Transverse colon (tissue), 4 donors: ENCODE results near the gene MLLT10. TPM values are rescaled to one million over a fixed set of nuclear protein-coding genes. Genes with fewer than 3 reads are reported as not detected.

ENCODE experiments used
- DNase-seq: peaks from one replicate; pipeline ENCODE4 v3.0.0-alpha.2; 2019
- H3K27ac ChIP-seq, 4 donors: fragments of 200-600 bp; sonication (generic); 2 replicates each; pipeline ENCODE4 v1.5.1; 2016 to 2018; ENCODE audit warnings: inconsistent platforms in 4 of 4
- H3K27me3 ChIP-seq: fragments of 200-600 bp; sonication (generic); 2 replicates; pipeline ENCODE4 v1.5.1; 2017; ENCODE audit warnings: inconsistent platforms
- H3K36me3 ChIP-seq, 4 donors: fragments of 200-600 bp; sonication (generic); 2 replicates each; pipeline ENCODE4 v1.5.1; 2017 to 2019; ENCODE audit warnings: inconsistent platforms in 4 of 4
- H3K4me1 ChIP-seq, 4 donors: fragments of 200-600 bp; sonication (generic); 2 replicates each; pipeline ENCODE4 v1.5.1; 2017 to 2020; ENCODE audit warnings: inconsistent platforms in 4 of 4
- H3K4me3 ChIP-seq, 4 donors: fragments of 200-600 bp; sonication (generic); 1 replicate in 1 of 4; 2 replicates in 3 of 4; pipeline versions ENCODE4 v1.5.1 to v1.6.1; 2017 to 2019; ENCODE audit warnings: inconsistent platforms in 4 of 4
- H3K9me3 ChIP-seq, 2 donors: fragments of 200-600 bp; sonication (generic); 2 replicates each; pipeline ENCODE4 v1.5.1; 2017 to 2019; ENCODE audit warnings: inconsistent platforms in 2 of 2
- EP300 ChIP-seq: sonication (generic); formaldehyde crosslinking; IDR thresholded peaks from one replicate; pipeline ENCODE4 v1.6.1; 2017; ENCODE audit warnings: antibody characterized with exemption, low read depth
- POLR2A ChIP-seq: fragments of 450-650 bp; IDR thresholded peaks from one replicate; pipeline ENCODE4 v1.6.1; 2016; ENCODE audit warnings: antibody characterized with exemption, mild to moderate bottlenecking, moderate library complexity
- POLR2AphosphoS5 ChIP-seq, 3 donors: sonication (generic); formaldehyde crosslinking; IDR thresholded peaks; one replicate each; pipeline ENCODE4 v1.6.1; 2016; ENCODE audit warnings: antibody characterized with exemption in 3 of 3
- WGBS, 2 donors: methylation state at CpG; one replicate each; pipeline ENCODE4 v1.1.5; 2018; ENCODE audit warnings: low coverage in 1 of 2; 5-methylcytosine and 5-hydroxymethylcytosine counted together
- in situ Hi-C, 4 donors: fragments of 200-750 bp; cut with MboI; loops; one replicate each; pipeline versions ENCODE4 v1.15.0 to v1.15.1; 2017; ENCODE audit warnings: low sequenced_read_pairs in 3 of 4, low pct_ligation_motif_present in 1 of 4, low pct_unique_long_range_greater_than_20kb in 1 of 4
- intact Hi-C: fragments of 100-400 bp; cut with DNase I; formaldehyde crosslinking; loops from one replicate; pipeline ENCODE4 v1.15.1; 2023; ENCODE audit warnings: low total_unique reads
- total RNA-seq, 4 donors: library from RNA; depleted of rRNA; stranded (reverse); fragments of >200 nt; gene quantifications; one replicate each; pipeline ENCODE4 v1.1.0, GENCODE V29; 2016
- TF ChIP-seq, protein P1 (sequence below), 5 experiments: fragments of 200-600 bp in 3 of 5; fragments of 450-650 bp in 2 of 5; sonication (generic) in 3 of 5; IDR thresholded peaks; 1 replicate in 2 of 5; 2 replicates in 3 of 5; pipeline ENCODE4 v1.5.1; 2016 to 2017; ENCODE audit warnings: antibody characterized with exemption in 5 of 5, inconsistent platforms in 3 of 5, mild to moderate bottlenecking in 2 of 5, moderate library complexity in 1 of 5

MLLT10 gene
- total RNA-seq, 4 donors from 2014 or later = 12.0 to 43.0 (median 28.5) TPM

DNA sequence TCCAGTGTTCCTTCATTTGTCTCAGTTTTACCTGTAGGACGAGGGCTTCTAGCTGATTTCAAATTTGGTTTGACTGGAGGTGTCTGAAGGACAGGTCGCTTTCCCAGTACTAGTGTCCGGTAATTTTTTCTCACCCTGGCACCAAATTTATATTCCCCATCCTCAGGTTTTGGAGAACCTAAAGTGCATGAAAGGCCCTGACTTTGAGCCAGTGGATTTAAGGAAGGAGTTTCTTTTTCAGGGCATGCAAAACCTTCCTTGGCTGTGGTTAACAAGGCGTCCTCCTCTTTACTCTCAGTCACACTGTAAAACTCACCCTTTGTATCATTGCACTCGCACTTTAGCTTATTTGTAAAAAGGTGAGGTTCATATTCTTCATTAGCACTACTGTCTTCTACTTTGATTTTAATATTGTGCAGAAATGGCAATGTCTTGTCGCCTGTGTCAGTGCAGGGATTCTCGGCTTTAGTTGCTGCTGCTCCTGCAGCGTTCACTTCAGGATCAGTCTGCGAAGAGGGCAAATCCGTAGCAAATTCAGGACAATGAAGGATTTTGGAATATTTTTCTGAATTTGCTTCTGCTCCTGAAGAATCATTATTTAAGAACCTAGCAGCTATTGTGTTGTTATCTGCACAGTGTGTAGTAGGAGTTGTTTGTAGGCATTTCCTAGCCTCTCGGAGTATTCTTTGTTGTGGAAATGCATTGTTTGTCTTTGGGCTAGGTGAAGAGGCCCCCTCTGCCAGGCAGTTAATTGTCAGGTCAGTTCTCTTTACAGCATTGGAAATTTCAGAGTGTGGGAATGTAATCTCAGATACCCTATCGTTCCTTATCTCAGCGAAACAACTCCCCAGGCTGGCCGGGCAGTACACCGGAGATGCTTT is 18.4 kb upstream of the MLLT10 start:
- Histone ChIP-seq H3K27ac (peak overlapping the region; percentile 3 to 85 (median 82)), H3K4me3 (peak overlapping the region; percentile 19 to 63 (median 54)), H3K36me3 (no peaks in the 10 kb centered on the region), H3K9me3 (no peaks in the 10 kb centered on the region), H3K4me1 (peaks cover 5 to 63% (median 20%) of the 10 kb centered on the region in 4 donors), H3K27me3 (peaks cover 94% of the 10 kb centered on the region)
- no peak for TF ChIP-seq POLR2A
- TF ChIP-seq, protein P1, sequence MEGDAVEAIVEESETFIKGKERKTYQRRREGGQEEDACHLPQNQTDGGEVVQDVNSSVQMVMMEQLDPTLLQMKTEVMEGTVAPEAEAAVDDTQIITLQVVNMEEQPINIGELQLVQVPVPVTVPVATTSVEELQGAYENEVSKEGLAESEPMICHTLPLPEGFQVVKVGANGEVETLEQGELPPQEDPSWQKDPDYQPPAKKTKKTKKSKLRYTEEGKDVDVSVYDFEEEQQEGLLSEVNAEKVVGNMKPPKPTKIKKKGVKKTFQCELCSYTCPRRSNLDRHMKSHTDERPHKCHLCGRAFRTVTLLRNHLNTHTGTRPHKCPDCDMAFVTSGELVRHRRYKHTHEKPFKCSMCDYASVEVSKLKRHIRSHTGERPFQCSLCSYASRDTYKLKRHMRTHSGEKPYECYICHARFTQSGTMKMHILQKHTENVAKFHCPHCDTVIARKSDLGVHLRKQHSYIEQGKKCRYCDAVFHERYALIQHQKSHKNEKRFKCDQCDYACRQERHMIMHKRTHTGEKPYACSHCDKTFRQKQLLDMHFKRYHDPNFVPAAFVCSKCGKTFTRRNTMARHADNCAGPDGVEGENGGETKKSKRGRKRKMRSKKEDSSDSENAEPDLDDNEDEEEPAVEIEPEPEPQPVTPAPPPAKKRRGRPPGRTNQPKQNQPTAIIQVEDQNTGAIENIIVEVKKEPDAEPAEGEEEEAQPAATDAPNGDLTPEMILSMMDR (IDR thresholded peaks at IDR 0.05) = no peak
- no peak for TF ChIP-seq EP300
- TF ChIP-seq POLR2AphosphoS5 (IDR thresholded peaks at IDR 0.05) = no peak
- DNase-seq = no peak
- intact Hi-C loops (no loop called here), in situ Hi-C loops (loop anchor here in 1 of 4 donors (25.0 kb wide), 1 partner anchor 797 kb away; the partner anchor contains the start of genes BMI1 and COMMD3)
- 45 to 51% methylated on average over 8 to 15 of the region's 15 CpGs for WGBS, 2 donors

DNA sequence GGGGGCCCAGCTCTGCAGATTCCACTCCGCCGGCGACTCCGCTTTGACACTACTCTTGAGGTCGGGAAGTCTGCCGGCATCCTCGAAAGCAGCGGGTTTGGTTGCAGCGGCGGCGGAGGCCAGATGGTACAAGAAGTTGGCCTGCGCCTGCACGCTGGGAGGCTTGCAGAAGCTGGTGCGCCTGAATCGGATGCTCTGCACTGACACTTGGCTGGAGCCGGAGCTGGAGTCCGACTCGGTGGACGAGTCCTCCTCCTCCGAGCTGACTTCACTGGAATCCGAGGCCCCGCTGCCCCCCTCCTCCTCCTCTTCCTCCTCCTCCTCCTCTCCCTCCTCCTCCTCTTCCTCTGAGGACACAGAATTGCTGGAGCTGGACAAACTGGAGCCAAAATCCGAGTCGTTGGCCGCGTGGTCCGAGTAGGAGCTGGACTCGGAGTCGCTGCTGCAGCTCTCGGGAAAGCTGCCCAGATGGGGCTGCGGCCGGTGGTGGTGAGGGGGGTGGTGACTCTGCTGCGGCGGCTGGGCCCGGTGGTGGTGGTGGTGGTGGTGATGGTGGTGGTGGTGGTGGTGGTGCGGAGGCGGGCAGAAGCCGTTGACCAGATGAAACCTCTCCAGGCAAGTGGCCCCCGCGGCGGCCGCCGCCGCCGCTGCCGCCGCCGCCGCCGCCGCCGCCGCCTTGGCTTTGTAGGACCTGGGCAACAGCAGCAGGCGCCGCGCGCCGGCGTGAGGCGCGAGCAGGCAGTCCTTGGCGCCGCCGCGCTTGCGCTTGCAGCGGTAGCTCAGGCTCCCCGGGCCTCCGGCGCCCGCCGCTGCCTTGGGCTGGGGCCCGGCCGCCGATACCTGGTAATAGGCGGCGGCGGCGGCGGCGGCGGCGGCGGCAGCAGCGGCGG is 17.5 kb upstream of the MLLT10 start:
- H3K9me3 ChIP-seq = no peaks in the 10 kb centered on the region
- H3K4me3 ChIP-seq = peak overlapping the region; percentile 19 to 63 (median 54)
- peaks cover 5 to 59% (median 20%) of the 10 kb centered on the region in 4 donors for H3K4me1 ChIP-seq
- peak; percentile 53 for DNase-seq
- H3K27ac ChIP-seq = peak overlapping the region; percentile 66 to 85 (median 82)
- WGBS, 2 donors = 1% methylated on average over 39 of the region's 86 CpGs; no CpG with 5 or more reads in 1 of the 2 donors
- intact Hi-C loops (no loop called here), in situ Hi-C loops (loop anchor here in 1 of 4 donors (25.0 kb wide), 1 partner anchor 796 kb away; the partner anchor contains the start of genes BMI1 and COMMD3)
- TF ChIP-seq EP300 (no peak), POLR2AphosphoS5 (IDR thresholded peaks at IDR 0.05) (no peak), POLR2A (no peak)
- TF ChIP-seq, protein P1 (IDR thresholded peaks at IDR 0.05) = no peak
- H3K36me3 ChIP-seq = no peaks in the 10 kb centered on the region
- H3K27me3 ChIP-seq = peaks cover 94% of the 10 kb centered on the region

DNA sequence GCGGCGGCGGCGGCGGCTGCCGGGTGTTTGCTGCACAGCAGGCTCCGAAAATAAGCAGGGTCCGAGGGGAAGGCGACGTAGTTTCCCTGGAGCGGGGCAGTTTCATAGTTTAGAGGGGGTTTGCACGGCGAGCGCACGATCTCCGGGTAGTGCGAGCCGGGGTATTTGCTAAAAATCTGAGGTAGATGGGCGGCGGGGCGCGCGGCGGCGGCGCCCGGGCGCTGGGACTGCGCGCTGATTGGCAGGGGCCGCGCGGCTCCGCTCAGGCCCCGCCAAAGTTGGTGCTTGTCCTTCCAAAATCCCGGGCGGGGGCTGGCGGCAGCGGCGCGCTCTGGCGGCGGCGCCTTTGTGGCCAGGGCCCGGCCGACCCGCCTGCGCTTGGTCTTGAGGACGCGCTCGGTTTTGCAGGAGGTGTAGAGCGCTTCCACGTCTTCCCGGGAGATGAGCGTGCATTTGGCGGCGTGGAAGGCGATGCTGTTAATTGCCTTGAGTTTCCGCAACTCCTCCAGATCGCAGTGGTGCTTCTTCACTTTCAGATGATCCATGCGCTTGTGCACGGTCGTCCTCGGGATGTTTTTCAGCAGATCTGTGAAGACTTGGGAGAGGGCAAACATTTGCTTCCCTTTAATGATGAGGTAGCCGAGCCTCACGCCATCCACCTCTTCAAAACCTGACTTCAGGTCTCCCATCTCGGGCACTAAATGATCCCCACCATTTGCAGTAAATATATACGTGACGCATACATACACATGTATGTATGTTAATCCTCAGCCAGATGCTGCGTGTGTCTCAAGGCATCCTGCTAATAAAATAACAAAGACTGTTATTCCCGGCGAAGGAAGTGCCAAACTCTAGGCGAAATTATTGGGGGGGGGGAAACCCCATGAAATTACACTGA is 16.6 kb upstream of the MLLT10 start:
- Histone ChIP-seq H3K4me1 (peaks cover 5 to 50% (median 20%) of the 10 kb centered on the region in 4 donors), H3K27me3 (peaks cover 92% of the 10 kb centered on the region), H3K9me3 (no peaks in the 10 kb centered on the region), H3K36me3 (no peaks in the 10 kb centered on the region), H3K27ac (peak overlapping the region; percentile 66 to 85 (median 82)), H3K4me3 (peak overlapping the region; percentile 36 to 63 (median 54))
- in situ Hi-C loops = loop anchor here in 1 of 4 donors (25.0 kb wide), 1 partner anchor 795 kb away; the partner anchor contains the start of genes BMI1 and COMMD3
- DNase-seq = no peak
- intact Hi-C loops = no loop called here
- 1 to 3% methylated on average over 6 to 71 of the region's 73 CpGs for WGBS, 2 donors
- TF ChIP-seq POLR2AphosphoS5 (IDR thresholded peaks at IDR 0.05) = peak in 1 of 3 donors; percentile 19
- no peak for TF ChIP-seq EP300

DNA sequence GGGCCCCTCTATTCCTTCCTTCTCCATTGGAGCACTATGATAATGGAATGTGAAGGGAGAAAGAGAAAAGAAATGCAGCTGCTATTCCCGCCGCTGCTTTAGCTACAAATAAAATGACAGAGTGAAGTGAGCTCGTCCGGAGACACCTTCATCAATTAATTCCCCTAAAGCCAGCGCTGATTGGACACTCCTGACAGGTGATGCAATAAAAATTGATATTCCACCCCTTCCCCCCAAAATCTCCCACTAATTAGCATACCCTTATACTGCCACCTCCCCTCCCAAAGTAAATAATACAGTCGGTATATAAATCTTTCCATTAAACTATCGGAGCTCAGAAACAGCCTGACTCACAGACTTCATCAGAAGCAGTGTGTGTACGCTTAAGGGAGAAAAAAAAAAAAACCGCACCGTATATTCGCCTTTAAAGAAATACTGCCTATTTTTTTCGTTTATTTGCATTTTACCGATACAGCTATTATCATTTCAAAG is 15.8 kb upstream of the MLLT10 start:
- Histone ChIP-seq H3K36me3 (no peaks in the 10 kb centered on the region), H3K9me3 (no peaks in the 10 kb centered on the region), H3K27me3 (peaks cover 90% of the 10 kb centered on the region), H3K27ac (peak overlapping the region; percentile 66 to 85 (median 82)), H3K4me1 (peaks cover 5 to 46% (median 20%) of the 10 kb centered on the region in 4 donors), H3K4me3 (peak overlapping the region in 3 of 4 donors; percentile 50 to 63 (median 58))
- TF ChIP-seq, protein P1 (IDR thresholded peaks at IDR 0.05) = no peak
- no peak for TF ChIP-seq EP300
- no peak for TF ChIP-seq POLR2A
- TF ChIP-seq POLR2AphosphoS5 (IDR thresholded peaks at IDR 0.05) = peak in 1 of 3 donors; percentile 3
- intact Hi-C loops (no loop called here), in situ Hi-C loops (loop anchor here in 1 of 4 donors (25.0 kb wide), 1 partner anchor 794 kb away; the partner anchor contains the start of genes BMI1 and COMMD3)
- WGBS, 2 donors = 3 to 6% methylated on average over 13 of the region's 13 CpGs
- no peak for DNase-seq
